HEK293 (cell line): ENCODE results near the gene CHFR.
"Not testable (repeated sequence)": the region's sequence is repeated elsewhere in the genome, so short reads cannot be mapped to it uniquely, and the experiment has no call there.

ENCODE experiments used
- CTCF ChIA-PET: fragments of 350-600 bp; formaldehyde crosslinking; extraction: SDS; loops from one replicate; lab custom pipeline; 2021; ENCODE audit warnings: antibody characterized with exemption; lab: Yijun Ruan, JAX
- POLR2A ChIA-PET: fragments of 300-600 bp; formaldehyde crosslinking; extraction: SDS; loops from one replicate; lab custom pipeline; 2020; ENCODE audit warnings: antibody characterized with exemption, inconsistent platforms; lab: Yijun Ruan, JAX
- H3K27ac ChIP-seq: fragments of 200-500 bp; sonication (Bioruptor generic); 2 replicates; pipeline ENCODE4 v1.5.1; 2014; ENCODE audit warnings: low read depth, low read length, control low read depth, inconsistent platforms; ENCODE audit errors: extremely low read depth
- H3K36me3 ChIP-seq, 2 experiments: fragments of 200-500 bp in 1 of 2; sonication (Bioruptor generic) in 1 of 2; 1 replicate in 1 of 2; 2 replicates in 1 of 2; pipeline ENCODE4 v1.5.1; 2014 to 2017; ENCODE audit warnings: inconsistent platforms in 2 of 2, low read length in 2 of 2; ENCODE audit not compliant: control insufficient read depth in 2 of 2, insufficient read depth in 1 of 2
- H3K4me1 ChIP-seq: fragments of 200-500 bp; sonication (Bioruptor generic); 2 replicates; pipeline ENCODE4 v1.5.1; 2014; ENCODE audit warnings: mild to moderate bottlenecking, low read length, inconsistent platforms; ENCODE audit not compliant: control insufficient read depth, insufficient read depth
- H3K4me3 ChIP-seq: 2 replicates; pipeline ENCODE4 v1.5.1; 2011; ENCODE audit warnings: low read depth, mild to moderate bottlenecking, control low read depth, low read length, moderate library complexity
- H3K9me3 ChIP-seq: fragments of 200-500 bp; sonication (Bioruptor generic); 2 replicates; pipeline ENCODE4 v1.5.1; 2014; ENCODE audit warnings: low read depth, low read length, inconsistent platforms; ENCODE audit not compliant: control insufficient read depth, insufficient read depth
- FEZF1 ChIP-seq: fragments of 450-650 bp; formaldehyde crosslinking; IDR thresholded peaks from 2 replicates; pipeline ENCODE4 v1.5.1; 2016; ENCODE audit warnings: missing biosample characterization, missing genetic modification characterization
- KLF1 ChIP-seq: fragments of 450-650 bp; formaldehyde crosslinking; IDR thresholded peaks from 2 replicates; pipeline ENCODE4 v1.5.1; 2016; ENCODE audit warnings: missing biosample characterization, missing genetic modification characterization
- MEIS1 ChIP-seq: sonication (generic); formaldehyde crosslinking; IDR thresholded peaks from 2 replicates; pipeline ENCODE4 v1.8.1; 2022; ENCODE audit warnings: missing genetic modification reagents, mild to moderate bottlenecking, borderline replicate concordance
- ZBTB44 ChIP-seq: fragments of 450-650 bp; IDR thresholded peaks from 2 replicates; pipeline ENCODE4 v1.5.1; 2018; ENCODE audit warnings: missing biosample characterization, mild to moderate bottlenecking, missing genetic modification characterization
- ZFP3 ChIP-seq: fragments of 450-650 bp; formaldehyde crosslinking; IDR thresholded peaks from 2 replicates; pipeline ENCODE4 v1.5.1; 2016; ENCODE audit warnings: low read depth, missing biosample characterization, missing genetic modification characterization
- ZNF274 ChIP-seq, 2 experiments: fragments of 200-500 bp in 1 of 2; fragments of 450-650 bp in 1 of 2; sonication (Bioruptor generic) in 1 of 2; formaldehyde crosslinking in 1 of 2; IDR thresholded peaks; 2 replicates each; pipeline versions ENCODE4 v1.5.1 to v1.6.1; 2014 to 2016; ENCODE audit warnings: borderline replicate concordance in 1 of 2, inconsistent platforms in 1 of 2, low read length in 1 of 2, missing biosample characterization in 1 of 2, missing genetic modification characterization in 1 of 2
- ZNF341 ChIP-seq: fragments of 450-650 bp; formaldehyde crosslinking; IDR thresholded peaks from 2 replicates; pipeline ENCODE4; 2016; ENCODE audit warnings: low read depth, missing biosample characterization, missing genetic modification characterization
- ZNF362 ChIP-seq: fragments of 450-650 bp; formaldehyde crosslinking; IDR thresholded peaks from 2 replicates; pipeline ENCODE4 v1.5.1; 2016; ENCODE audit warnings: missing biosample characterization, missing genetic modification characterization
- ZNF433 ChIP-seq: fragments of 450-650 bp; formaldehyde crosslinking; IDR thresholded peaks from 2 replicates; pipeline ENCODE4 v1.5.1; 2016; ENCODE audit warnings: missing biosample characterization, missing genetic modification characterization, low read depth
- ZNF654 ChIP-seq: fragments of 450-650 bp; formaldehyde crosslinking; IDR thresholded peaks from 2 replicates; pipeline ENCODE4 v1.5.1; 2016; ENCODE audit warnings: low read depth, missing biosample characterization, missing genetic modification characterization
- ZNF677 ChIP-seq: fragments of 450-650 bp; IDR thresholded peaks from 2 replicates; pipeline ENCODE4 v1.5.0; 2018; ENCODE audit warnings: missing biosample characterization, mild to moderate bottlenecking, missing genetic modification characterization, moderate library complexity
- ZXDB ChIP-seq: fragments of 450-650 bp; formaldehyde crosslinking; IDR thresholded peaks from 2 replicates; pipeline ENCODE4 v1.5.1; 2016; ENCODE audit warnings: missing biosample characterization, missing genetic modification characterization
- TF ChIP-seq, protein P1 (sequence below): fragments of 450-650 bp; formaldehyde crosslinking; IDR thresholded peaks from 2 replicates; pipeline ENCODE4 v1.5.1; 2016; ENCODE audit warnings: missing biosample characterization, missing genetic modification characterization
- TF ChIP-seq, protein P2 (sequence below): fragments of 450-650 bp; formaldehyde crosslinking; IDR thresholded peaks from 2 replicates; pipeline ENCODE4 v1.5.1; 2017; ENCODE audit warnings: missing biosample characterization, missing genetic modification characterization

The CHFR gene

GRCh38 chr12:132809391-132809790 is 78.0 kb downstream of the CHFR start:
- H3K36me3 ChIP-seq: peaks cover 13 to 79% of the 10 kb centered on the region in 2 experiments

GRCh38 chr12:132807295-132808092 is 79.9 kb downstream of the CHFR start:
- TF ChIP-seq, protein P1, sequence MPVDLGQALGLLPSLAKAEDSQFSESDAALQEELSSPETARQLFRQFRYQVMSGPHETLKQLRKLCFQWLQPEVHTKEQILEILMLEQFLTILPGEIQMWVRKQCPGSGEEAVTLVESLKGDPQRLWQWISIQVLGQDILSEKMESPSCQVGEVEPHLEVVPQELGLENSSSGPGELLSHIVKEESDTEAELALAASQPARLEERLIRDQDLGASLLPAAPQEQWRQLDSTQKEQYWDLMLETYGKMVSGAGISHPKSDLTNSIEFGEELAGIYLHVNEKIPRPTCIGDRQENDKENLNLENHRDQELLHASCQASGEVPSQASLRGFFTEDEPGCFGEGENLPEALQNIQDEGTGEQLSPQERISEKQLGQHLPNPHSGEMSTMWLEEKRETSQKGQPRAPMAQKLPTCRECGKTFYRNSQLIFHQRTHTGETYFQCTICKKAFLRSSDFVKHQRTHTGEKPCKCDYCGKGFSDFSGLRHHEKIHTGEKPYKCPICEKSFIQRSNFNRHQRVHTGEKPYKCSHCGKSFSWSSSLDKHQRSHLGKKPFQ: no peak
- TF ChIP-seq ZNF341 (tag by site-specific recombination): peak; percentile 58; the same call in 1 of the 2 replicates
- CTCF ChIA-PET: interaction anchor here (0.8 to 1.4 kb wide), 2 partner anchors 8 to 39 kb away, joined by 3 to 4 read pairs; no protein-coding TSS in a partner anchor

More at GRCh38 chr12:132809391-132809790, 78.0 kb downstream of the CHFR start:
- ChIA-PET CTCF (interaction anchor here (0.6 kb wide), 1 partner anchor 20 kb away, joined by 3 read pairs; the partner anchor contains the start of gene GOLGA3), POLR2A (interaction anchor here (0.6 kb wide), 1 partner anchor 15 kb away, joined by 3 read pairs; no protein-coding TSS in a partner anchor)
- not testable (repeated sequence) for H3K9me3 ChIP-seq, H3K4me3 ChIP-seq, H3K27ac ChIP-seq, H3K4me1 ChIP-seq
- peak; percentile 30; the same call in 1 of the 2 replicates for TF ChIP-seq ZNF654 (tag by site-specific recombination)

GRCh38 chr12:132806857-132807256 is 80.5 kb downstream of the CHFR start:
- Histone ChIP-seq H3K4me1 (no peaks in the 10 kb centered on the region), H3K27ac (no peak overlapping the region), H3K9me3 (no peaks in the 10 kb centered on the region), H3K36me3 (peaks cover 20 to 76% of the 10 kb centered on the region in 2 experiments), H3K4me3 (no peak overlapping the region)
- TF ChIP-seq ZNF433 (tag by site-specific recombination) (no peak), MEIS1 (CRISPR knock-in tag) (no peak), FEZF1 (tag by site-specific recombination) (no peak), ZNF362 (tag by site-specific recombination) (no peak), ZNF274 (IDR thresholded peaks at IDR 0.05; ENCODE audit: low read length) (no peak), ZNF274 (tag by site-specific recombination; IDR thresholded peaks at IDR 0.05; ENCODE audit: borderline replicate concordance) (no peak), ZFP3 (tag by site-specific recombination) (no peak), KLF1 (tag by site-specific recombination) (no peak), ZXDB (tag by site-specific recombination) (no peak), ZNF677 (no peak), ZBTB44 (tag by site-specific recombination) (no peak)
- TF ChIP-seq, protein P2, sequence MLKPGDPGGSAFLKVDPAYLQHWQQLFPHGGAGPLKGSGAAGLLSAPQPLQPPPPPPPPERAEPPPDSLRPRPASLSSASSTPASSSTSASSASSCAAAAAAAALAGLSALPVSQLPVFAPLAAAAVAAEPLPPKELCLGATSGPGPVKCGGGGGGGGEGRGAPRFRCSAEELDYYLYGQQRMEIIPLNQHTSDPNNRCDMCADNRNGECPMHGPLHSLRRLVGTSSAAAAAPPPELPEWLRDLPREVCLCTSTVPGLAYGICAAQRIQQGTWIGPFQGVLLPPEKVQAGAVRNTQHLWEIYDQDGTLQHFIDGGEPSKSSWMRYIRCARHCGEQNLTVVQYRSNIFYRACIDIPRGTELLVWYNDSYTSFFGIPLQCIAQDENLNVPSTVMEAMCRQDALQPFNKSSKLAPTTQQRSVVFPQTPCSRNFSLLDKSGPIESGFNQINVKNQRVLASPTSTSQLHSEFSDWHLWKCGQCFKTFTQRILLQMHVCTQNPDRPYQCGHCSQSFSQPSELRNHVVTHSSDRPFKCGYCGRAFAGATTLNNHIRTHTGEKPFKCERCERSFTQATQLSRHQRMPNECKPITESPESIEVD: no peak
- ChIA-PET POLR2A (no interaction called here), CTCF (interaction anchor here (0.8 to 1.4 kb wide), 2 partner anchors 9 to 39 kb away, joined by 3 to 4 read pairs; no protein-coding TSS in a partner anchor)

More at GRCh38 chr12:132807295-132808092, 79.9 kb downstream of the CHFR start:
- Histone ChIP-seq H3K27ac (no peak overlapping the region), H3K36me3 (peaks cover 17 to 79% of the 10 kb centered on the region in 2 experiments), H3K4me3 (no peak overlapping the region), H3K4me1 (no peaks in the 10 kb centered on the region), H3K9me3 (no peaks in the 10 kb centered on the region)
- POLR2A ChIA-PET: no interaction called here
